ENCODE measurements around the gene BICD1. TPM values are rescaled to one million over a fixed set of nuclear protein-coding genes. Genes with fewer than 3 reads are reported as not detected.

Gene BICD1
- total RNA-seq, 1 donor from 2014 or later, result 8.5 TPM

GRCh38 chr12:32344047-32344446 is 237.4 kb downstream of the BICD1 start:
- Histone ChIP-seq H3K27ac (replicated peaks) (no peak overlapping the region), H3K4me1 (no peaks in the 10 kb centered on the region), H3K4me3 (no peak overlapping the region), H3K27me3 (ENCODE audit: low read depth) (no peaks in the 10 kb centered on the region), H3K9me3 (replicated peaks) (no peaks in the 10 kb centered on the region), H3K36me3 (no peaks in the 10 kb centered on the region)
- TF ChIP-seq CTCF (IDR thresholded peaks at IDR 0.05; ENCODE audit: borderline replicate concordance), result no peak
- intact Hi-C loops (cut with micrococcal nuclease), result no loop called here
- DNase-seq, result no peak

GRCh38 chr12:32353540-32353939 is 246.9 kb downstream of the BICD1 start:
- Histone ChIP-seq H3K36me3 (no peaks in the 10 kb centered on the region), H3K4me3 (no peak overlapping the region), H3K4me1 (no peaks in the 10 kb centered on the region), H3K27me3 (ENCODE audit: low read depth) (no peaks in the 10 kb centered on the region), H3K27ac (replicated peaks) (no peak overlapping the region), H3K9me3 (replicated peaks) (no peaks in the 10 kb centered on the region)
- TF ChIP-seq CTCF (IDR thresholded peaks at IDR 0.05; ENCODE audit: borderline replicate concordance), result no peak
- intact Hi-C loops (cut with micrococcal nuclease), result no loop called here
- no peak for DNase-seq

DNA sequence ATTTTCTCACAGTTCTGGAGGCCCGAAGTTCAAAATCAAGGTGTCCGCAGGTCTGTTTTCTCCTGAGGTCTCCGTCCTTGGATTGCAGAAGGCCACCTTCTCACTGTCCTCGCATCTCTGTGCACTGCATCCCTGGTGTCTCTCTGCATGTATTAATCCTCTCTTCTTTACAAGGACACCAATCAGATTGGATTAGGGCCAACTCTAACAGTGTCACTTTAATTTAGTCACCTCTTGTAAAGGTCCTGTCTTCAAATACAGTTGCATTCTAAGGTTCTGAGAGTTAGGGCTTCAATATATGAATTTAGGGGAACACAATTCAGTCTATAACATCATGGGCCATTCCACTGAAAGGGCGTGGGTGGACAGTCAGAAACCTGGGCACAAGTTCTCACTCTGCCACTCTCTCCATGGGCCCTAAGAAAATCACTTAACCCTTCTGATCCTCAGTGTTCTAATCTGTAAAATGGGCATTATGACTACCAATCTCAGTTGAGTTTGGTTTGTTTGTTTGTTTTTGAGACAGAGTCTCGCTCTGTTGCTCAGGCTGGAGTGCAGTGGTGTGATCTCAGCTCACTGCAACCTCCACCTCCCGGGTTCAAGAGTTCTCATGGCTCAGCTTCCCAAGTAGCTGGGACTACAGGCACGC is 251.1 kb downstream of the BICD1 start:
- H3K27me3 ChIP-seq (ENCODE audit: low read depth), result no peaks in the 10 kb centered on the region
- no peaks in the 10 kb centered on the region for H3K9me3 ChIP-seq (replicated peaks)
- H3K4me3 ChIP-seq, result no peak overlapping the region
- DNase-seq, result no peak
- H3K4me1 ChIP-seq, result no peaks in the 10 kb centered on the region
- TF ChIP-seq CTCF (IDR thresholded peaks at IDR 0.05; ENCODE audit: borderline replicate concordance), result no peak
- no peaks in the 10 kb centered on the region for H3K36me3 ChIP-seq
- intact Hi-C loops (cut with micrococcal nuclease), result no loop called here
- no peak overlapping the region for H3K27ac ChIP-seq (replicated peaks)

DNA sequence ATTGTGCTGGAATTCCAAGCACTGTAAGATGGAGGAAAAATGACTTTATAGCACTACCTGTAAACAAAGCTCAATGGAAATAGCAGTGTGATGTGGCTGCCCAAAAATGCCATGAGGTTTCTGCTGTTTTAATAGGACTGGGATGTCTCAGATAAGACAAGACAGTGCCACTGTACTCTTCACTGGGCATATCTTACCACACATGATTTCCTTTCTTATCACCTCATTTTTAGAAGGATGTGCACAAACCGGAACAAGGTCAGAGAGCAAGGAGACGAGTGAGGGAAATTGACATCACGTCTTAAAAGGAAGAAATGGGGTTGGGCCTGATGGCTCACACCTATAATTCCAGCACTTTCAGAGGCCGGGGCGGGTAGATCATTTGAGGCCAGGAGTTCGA is 254.3 kb downstream of the BICD1 start:
- Histone ChIP-seq H3K27ac (replicated peaks) (no peak overlapping the region), H3K4me1 (peaks cover 4% of the 10 kb centered on the region), H3K4me3 (no peak overlapping the region), H3K36me3 (no peaks in the 10 kb centered on the region), H3K9me3 (replicated peaks) (no peaks in the 10 kb centered on the region), H3K27me3 (ENCODE audit: low read depth) (no peaks in the 10 kb centered on the region)
- no peak for TF ChIP-seq CTCF (IDR thresholded peaks at IDR 0.05; ENCODE audit: borderline replicate concordance)
- no peak for DNase-seq
- intact Hi-C loops (cut with micrococcal nuclease), result no loop called here

DNA sequence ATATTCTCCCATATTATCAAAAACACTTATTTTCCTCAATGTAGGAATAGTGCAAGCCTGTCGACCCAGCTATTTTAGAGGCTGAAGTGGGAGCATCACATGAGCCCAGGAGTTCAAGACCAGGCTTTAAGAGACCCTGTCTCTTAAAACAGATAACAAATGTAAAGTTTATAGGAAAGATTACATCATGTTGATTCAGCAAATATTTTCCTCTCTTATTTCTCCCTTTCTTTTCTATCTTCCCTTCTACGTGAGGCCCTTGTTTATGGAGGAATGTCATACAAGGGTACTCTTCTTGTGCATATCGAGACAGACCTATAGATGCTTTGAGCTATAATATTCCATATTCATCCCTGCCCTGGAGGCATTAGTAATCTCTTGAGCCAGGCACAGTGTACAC is 256.2 kb downstream of the BICD1 start:
- intact Hi-C loops (cut with micrococcal nuclease), result no loop called here
- H3K4me3 ChIP-seq, result no peak overlapping the region
- no peak overlapping the region for H3K27ac ChIP-seq (replicated peaks)
- no peak for TF ChIP-seq CTCF (IDR thresholded peaks at IDR 0.05; ENCODE audit: borderline replicate concordance)
- peaks cover 4% of the 10 kb centered on the region for H3K4me1 ChIP-seq
- H3K36me3 ChIP-seq, result no peaks in the 10 kb centered on the region
- no peak for DNase-seq
- H3K27me3 ChIP-seq (ENCODE audit: low read depth), result no peaks in the 10 kb centered on the region
- H3K9me3 ChIP-seq (replicated peaks), result no peaks in the 10 kb centered on the region

Measured in left ventricle myocardium inferior (tissue), 1 donor.